PC-3 (cell line): ENCODE measurements around the gene UGT1A8. TPM values are rescaled to one million over a fixed set of nuclear protein-coding genes. Genes with fewer than 3 reads are reported as not detected.

Experiments
- ATAC-seq: fragments of 200-7000 bp; cut with Tn5 transposase; 2 replicates; pipeline ENCODE4 v1.9.1; 2020; ENCODE audit warnings: mild to moderate bottlenecking, moderate library complexity
- BruUV-seq: library from RNA; stranded (reverse); fragments of 400-500 nt; replicated peaks from 2 replicates; lab custom pipeline; 2021; lab: Mats Ljungman, UMichigan
- CTCF ChIA-PET: fragments of 300-600 bp; sonication (Branson Sonifier 250); formaldehyde crosslinking; loops from one replicate; lab custom pipeline; 2022; ENCODE audit warnings: antibody characterized with exemption; lab: Charles Lee
- POLR2A ChIA-PET: fragments of 300-600 bp; sonication (Branson Sonifier 250); formaldehyde crosslinking; loops from one replicate; lab custom pipeline; 2022; ENCODE audit warnings: antibody characterized with exemption; ENCODE audit not compliant: unreplicated experiment; lab: Charles Lee
- DNase-seq: peaks from one replicate; pipeline ENCODE4 v3.0.0-alpha.2; 2015
- H2AFZ ChIP-seq: fragments of 300-600 bp; sonication (generic); 2 replicates; pipeline ENCODE4 v1.6.0; 2016; ENCODE audit warnings: antibody characterized with exemption, low read length
- H3F3A ChIP-seq: fragments of 300-600 bp; sonication (generic); one replicate; pipeline ENCODE4 v1.6.0; 2017; ENCODE audit warnings: antibody characterized with exemption, low read length, control low read depth, mild to moderate bottlenecking; ENCODE audit not compliant: unreplicated experiment
- H3K27ac ChIP-seq: fragments of 300-600 bp; sonication (generic); 2 replicates; pipeline ENCODE4 v1.5.1; 2016; ENCODE audit warnings: mild to moderate bottlenecking, low read length
- H3K27me3 ChIP-seq: fragments of 300-600 bp; sonication (generic); 2 replicates; pipeline ENCODE4 v1.6.1; 2016; ENCODE audit warnings: low read length, mixed read lengths
- H3K36me3 ChIP-seq: fragments of 300-600 bp; sonication (generic); 2 replicates; pipeline ENCODE4 v1.6.1; 2016; ENCODE audit warnings: low read depth, mixed run types, low read length, mixed read lengths
- H3K4me1 ChIP-seq: fragments of 300-600 bp; sonication (generic); 2 replicates; pipeline ENCODE4 v1.5.1; 2016; ENCODE audit warnings: low read length; ENCODE audit not compliant: insufficient read depth
- H3K4me2 ChIP-seq: fragments of 300-600 bp; sonication (generic); 2 replicates; pipeline ENCODE4 v1.6.0; 2016; ENCODE audit warnings: low read length
- H3K4me3 ChIP-seq: fragments of 300-600 bp; sonication (generic); 2 replicates; pipeline ENCODE4 v1.5.1; 2016; ENCODE audit warnings: mild to moderate bottlenecking, low read length, mixed read lengths
- H3K79me2 ChIP-seq: fragments of 300-600 bp; sonication (generic); 2 replicates; pipeline ENCODE4 v1.6.1; 2017; ENCODE audit warnings: low read length, mixed read lengths
- H3K9ac ChIP-seq: fragments of 300-600 bp; sonication (generic); 2 replicates; pipeline ENCODE4 v1.6.0; 2016; ENCODE audit warnings: mild to moderate bottlenecking, low read length
- H3K9me2 ChIP-seq: fragments of 300-600 bp; sonication (generic); replicated peaks from 2 replicates; pipeline ENCODE4 v1.6.1; 2016; ENCODE audit warnings: mixed run types, low read length, mixed read lengths
- H3K9me3 ChIP-seq: fragments of 300-600 bp; sonication (generic); 2 replicates; pipeline ENCODE4 v1.6.1; 2016; ENCODE audit warnings: low read length, mixed read lengths
- H4K20me1 ChIP-seq: fragments of 300-600 bp; sonication (generic); 2 replicates; pipeline ENCODE4 v1.6.1; 2016; ENCODE audit warnings: low read length, mixed read lengths
- EZH2 ChIP-seq: fragments of 300-600 bp; sonication (generic); IDR thresholded peaks from one replicate; pipeline ENCODE4 v1.6.1; 2017; ENCODE audit warnings: antibody characterized with exemption, mild to moderate bottlenecking, low read length; ENCODE audit not compliant: unreplicated experiment
- EZH2phosphoT487 ChIP-seq: fragments of 300-600 bp; sonication (generic); IDR thresholded peaks from 2 replicates; pipeline ENCODE4 v1.6.1; 2018; ENCODE audit warnings: mild to moderate bottlenecking, antibody characterized with exemption, low read length, borderline replicate concordance
- intact Hi-C: fragments of 100-400 bp; cut with micrococcal nuclease; formaldehyde crosslinking; loops from 2 replicates; pipeline ENCODE4 v1.9.0; 2023
- total RNA-seq: library from RNA; depleted of rRNA; stranded (reverse); fragments of >200 nt; gene quantifications from 2 replicates; pipeline ENCODE4 v1.2.3, GENCODE V29; 2014
- TF ChIP-seq, protein P1 (sequence below): fragments of 300-600 bp; sonication (generic); conservative IDR thresholded peaks from 2 replicates; pipeline ENCODE4 v1.5.1; 2017; ENCODE audit warnings: antibody characterized with exemption, low read depth, mild to moderate bottlenecking, low read length

UGT1A8 gene
- total RNA-seq, 1 experiment from 2014 or later = not detected

DNA sequence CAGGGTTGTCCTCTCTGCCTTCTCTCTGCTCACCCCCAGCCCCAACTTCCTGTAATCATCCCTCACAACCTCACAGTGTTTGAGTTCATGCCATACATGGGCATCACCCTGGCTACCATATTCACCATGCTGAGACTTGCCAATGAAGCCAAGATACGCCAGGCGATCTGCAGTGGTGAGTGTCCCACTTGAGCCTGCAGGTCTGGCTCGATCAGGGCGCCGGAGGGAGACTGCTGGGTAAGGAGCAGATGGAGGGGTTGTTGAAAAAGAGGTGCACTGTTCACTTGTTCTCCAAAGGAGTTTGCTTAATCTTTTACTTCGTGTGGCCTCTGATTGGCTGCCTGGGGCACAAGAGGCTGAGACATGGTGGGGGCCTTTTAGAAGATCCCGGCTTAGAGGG, 175.3 kb downstream of the UGT1A8 start:
- no peaks in the 10 kb centered on the region for H3F3A ChIP-seq
- H3K27ac ChIP-seq = no peak overlapping the region
- H3K9ac ChIP-seq = no peak overlapping the region
- no peak overlapping the region for H2AFZ ChIP-seq
- no peaks in the 10 kb centered on the region for H4K20me1 ChIP-seq
- no TSS peak for BruUV-seq
- ChIA-PET CTCF (no interaction called here), POLR2A (no interaction called here)
- H3K36me3 ChIP-seq = no peaks in the 10 kb centered on the region
- no peak overlapping the region for H3K4me2 ChIP-seq
- no peaks in the 10 kb centered on the region for H3K4me1 ChIP-seq
- H3K9me2 ChIP-seq = no peaks in the 10 kb centered on the region
- H3K9me3 ChIP-seq = no peaks in the 10 kb centered on the region
- TF ChIP-seq, protein P1, sequence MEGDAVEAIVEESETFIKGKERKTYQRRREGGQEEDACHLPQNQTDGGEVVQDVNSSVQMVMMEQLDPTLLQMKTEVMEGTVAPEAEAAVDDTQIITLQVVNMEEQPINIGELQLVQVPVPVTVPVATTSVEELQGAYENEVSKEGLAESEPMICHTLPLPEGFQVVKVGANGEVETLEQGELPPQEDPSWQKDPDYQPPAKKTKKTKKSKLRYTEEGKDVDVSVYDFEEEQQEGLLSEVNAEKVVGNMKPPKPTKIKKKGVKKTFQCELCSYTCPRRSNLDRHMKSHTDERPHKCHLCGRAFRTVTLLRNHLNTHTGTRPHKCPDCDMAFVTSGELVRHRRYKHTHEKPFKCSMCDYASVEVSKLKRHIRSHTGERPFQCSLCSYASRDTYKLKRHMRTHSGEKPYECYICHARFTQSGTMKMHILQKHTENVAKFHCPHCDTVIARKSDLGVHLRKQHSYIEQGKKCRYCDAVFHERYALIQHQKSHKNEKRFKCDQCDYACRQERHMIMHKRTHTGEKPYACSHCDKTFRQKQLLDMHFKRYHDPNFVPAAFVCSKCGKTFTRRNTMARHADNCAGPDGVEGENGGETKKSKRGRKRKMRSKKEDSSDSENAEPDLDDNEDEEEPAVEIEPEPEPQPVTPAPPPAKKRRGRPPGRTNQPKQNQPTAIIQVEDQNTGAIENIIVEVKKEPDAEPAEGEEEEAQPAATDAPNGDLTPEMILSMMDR = no peak
- no peak for TF ChIP-seq EZH2phosphoT487
- TF ChIP-seq EZH2 = no peak
- H3K4me3 ChIP-seq = no peak overlapping the region
- intact Hi-C loops = no loop called here
- H3K27me3 ChIP-seq = no peaks in the 10 kb centered on the region
- no peak for ATAC-seq
- no peak for DNase-seq
- H3K79me2 ChIP-seq = no peaks in the 10 kb centered on the region

DNA sequence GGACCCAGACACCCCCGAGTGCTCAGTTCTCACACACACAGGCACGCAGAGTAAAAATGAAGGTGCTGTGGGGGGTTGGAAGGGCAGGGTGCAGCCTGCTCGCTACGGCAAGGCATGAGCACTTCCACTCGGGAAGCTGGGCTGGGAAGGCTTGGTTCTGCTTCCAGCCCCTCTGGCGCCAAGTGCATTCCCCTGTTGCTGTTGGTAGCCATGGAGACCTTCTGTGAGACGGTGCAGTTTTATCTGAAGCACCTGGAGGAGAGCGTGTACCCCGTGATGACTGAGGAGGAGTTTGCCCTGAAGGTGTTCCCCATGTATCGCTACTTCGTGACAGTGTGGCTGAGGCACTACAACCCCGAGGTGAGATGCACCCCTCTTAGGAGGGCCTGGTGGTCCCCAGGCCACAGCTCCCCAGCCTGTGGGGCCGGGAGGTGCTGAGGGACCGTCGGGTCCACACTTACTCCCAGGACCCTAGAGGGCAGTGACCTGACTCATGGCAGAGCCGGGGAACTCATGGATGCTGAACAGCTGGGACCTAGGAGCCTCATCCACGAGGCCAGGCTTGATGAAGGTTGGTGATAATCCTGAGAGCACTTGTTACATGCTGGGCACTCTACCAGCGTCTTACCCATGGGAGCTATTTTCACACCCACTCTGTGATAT, 176.2 kb downstream of the UGT1A8 start:
- no peak overlapping the region for H3K4me2 ChIP-seq
- H3K9me3 ChIP-seq = no peaks in the 10 kb centered on the region
- no peaks in the 10 kb centered on the region for H3K27me3 ChIP-seq
- no peaks in the 10 kb centered on the region for H3K79me2 ChIP-seq
- no peak for DNase-seq
- H3K4me3 ChIP-seq = no peak overlapping the region
- no peak overlapping the region for H2AFZ ChIP-seq
- TF ChIP-seq EZH2phosphoT487 (no peak), EZH2 (no peak)
- TF ChIP-seq, protein P1 = no peak
- no peaks in the 10 kb centered on the region for H4K20me1 ChIP-seq
- H3F3A ChIP-seq = no peaks in the 10 kb centered on the region
- POLR2A ChIA-PET = no interaction called here
- no TSS peak for BruUV-seq
- intact Hi-C loops = no loop called here
- H3K9me2 ChIP-seq = no peaks in the 10 kb centered on the region
- H3K36me3 ChIP-seq = no peaks in the 10 kb centered on the region
- no peaks in the 10 kb centered on the region for H3K4me1 ChIP-seq
- no peak overlapping the region for H3K27ac ChIP-seq
- CTCF ChIA-PET = no interaction called here
- H3K9ac ChIP-seq = no peak overlapping the region
- ATAC-seq = no peak

- BruUV-seq = no TSS peak
- Histone ChIP-seq H3K27me3 (no peaks in the 10 kb centered on the region), H2AFZ (no peak overlapping the region), H3K9me3 (no peaks in the 10 kb centered on the region), H3K4me2 (no peak overlapping the region), H3K4me1 (no peaks in the 10 kb centered on the region), H3K36me3 (no peaks in the 10 kb centered on the region), H3K27ac (no peak overlapping the region), H3K9ac (no peak overlapping the region), H3K9me2 (no peaks in the 10 kb centered on the region), H3K79me2 (no peaks in the 10 kb centered on the region), H4K20me1 (no peaks in the 10 kb centered on the region), H3F3A (no peaks in the 10 kb centered on the region), H3K4me3 (no peak overlapping the region)
- CTCF ChIA-PET = no interaction called here
- intact Hi-C loops = no loop called here
- DNase-seq = no peak
- ATAC-seq = no peak
- TF ChIP-seq EZH2 = no peak
- TF ChIP-seq, protein P1 = no peak
- no peak for TF ChIP-seq EZH2phosphoT487
- POLR2A ChIA-PET = no interaction called here
Measured at GRCh38 chr2:233794128-233794658, 176.8 kb downstream of the UGT1A8 start.
